ENCODE results near the gene COBLL1. TPM values are rescaled to one million over a fixed set of nuclear protein-coding genes. Genes with fewer than 3 reads are reported as not detected.

COBLL1 gene
- total RNA-seq, 2 donors from 2014 or later = 0.28 to 0.48 TPM

Other genes with a start within 250 kb of the COBLL1 start
- not detected for gene GRB14, start 220.3 kb downstream of the COBLL1 start, total RNA-seq
- not detected for gene SLC38A11, start 113.7 kb upstream of the COBLL1 start, total RNA-seq